ENCODE measurements around the gene C3orf18. TPM values are rescaled to one million over a fixed set of nuclear protein-coding genes. Genes with fewer than 3 reads are reported as not detected.
A peak's percentile ranks its signal among the peaks of the same experiment; 100 is the strongest.

The C3orf18 gene
- total RNA-seq, 1 donor from 2014 or later, result 57.2 TPM

DNA sequence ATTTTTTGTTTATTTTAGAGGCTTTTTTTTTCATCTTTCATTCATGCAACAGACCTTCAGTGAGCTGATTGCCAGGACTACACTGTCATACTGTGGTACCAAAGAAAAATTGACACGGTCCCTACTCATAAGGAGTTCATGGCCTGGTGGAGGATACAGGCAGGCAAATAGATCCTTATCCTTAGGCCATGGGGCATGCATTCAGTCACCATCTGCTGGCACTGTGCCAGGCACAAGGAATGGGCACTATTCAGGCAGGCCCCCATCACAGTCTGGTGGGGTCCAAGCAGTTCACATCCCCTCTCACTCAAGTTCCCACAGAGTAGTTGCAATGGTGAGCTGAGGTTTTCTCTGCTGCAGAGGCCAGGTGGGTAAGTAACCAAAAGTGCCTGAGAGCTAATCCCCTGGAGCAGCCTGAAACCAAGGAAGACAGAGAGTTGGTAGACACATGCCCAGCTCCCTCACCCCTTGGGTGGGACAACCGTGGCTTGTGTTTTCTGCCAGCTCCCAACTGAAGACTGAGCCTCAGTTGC is 26.8 kb upstream of the C3orf18 start:
- Histone ChIP-seq H3K4me3 (no peak overlapping the region), H3K27me3 (ENCODE audit: low read depth) (no peaks in the 10 kb centered on the region), H3K4me1 (peaks cover 51% of the 10 kb centered on the region), H3K9me3 (replicated peaks) (no peaks in the 10 kb centered on the region), H3K27ac (replicated peaks) (no peak overlapping the region), H3K36me3 (no peaks in the 10 kb centered on the region)
- intact Hi-C loops (cut with micrococcal nuclease), result no loop called here
- TF ChIP-seq, protein P1, sequence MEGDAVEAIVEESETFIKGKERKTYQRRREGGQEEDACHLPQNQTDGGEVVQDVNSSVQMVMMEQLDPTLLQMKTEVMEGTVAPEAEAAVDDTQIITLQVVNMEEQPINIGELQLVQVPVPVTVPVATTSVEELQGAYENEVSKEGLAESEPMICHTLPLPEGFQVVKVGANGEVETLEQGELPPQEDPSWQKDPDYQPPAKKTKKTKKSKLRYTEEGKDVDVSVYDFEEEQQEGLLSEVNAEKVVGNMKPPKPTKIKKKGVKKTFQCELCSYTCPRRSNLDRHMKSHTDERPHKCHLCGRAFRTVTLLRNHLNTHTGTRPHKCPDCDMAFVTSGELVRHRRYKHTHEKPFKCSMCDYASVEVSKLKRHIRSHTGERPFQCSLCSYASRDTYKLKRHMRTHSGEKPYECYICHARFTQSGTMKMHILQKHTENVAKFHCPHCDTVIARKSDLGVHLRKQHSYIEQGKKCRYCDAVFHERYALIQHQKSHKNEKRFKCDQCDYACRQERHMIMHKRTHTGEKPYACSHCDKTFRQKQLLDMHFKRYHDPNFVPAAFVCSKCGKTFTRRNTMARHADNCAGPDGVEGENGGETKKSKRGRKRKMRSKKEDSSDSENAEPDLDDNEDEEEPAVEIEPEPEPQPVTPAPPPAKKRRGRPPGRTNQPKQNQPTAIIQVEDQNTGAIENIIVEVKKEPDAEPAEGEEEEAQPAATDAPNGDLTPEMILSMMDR (IDR thresholded peaks at IDR 0.05; ENCODE audit: borderline replicate concordance), result no peak
- no peak for DNase-seq

DNA sequence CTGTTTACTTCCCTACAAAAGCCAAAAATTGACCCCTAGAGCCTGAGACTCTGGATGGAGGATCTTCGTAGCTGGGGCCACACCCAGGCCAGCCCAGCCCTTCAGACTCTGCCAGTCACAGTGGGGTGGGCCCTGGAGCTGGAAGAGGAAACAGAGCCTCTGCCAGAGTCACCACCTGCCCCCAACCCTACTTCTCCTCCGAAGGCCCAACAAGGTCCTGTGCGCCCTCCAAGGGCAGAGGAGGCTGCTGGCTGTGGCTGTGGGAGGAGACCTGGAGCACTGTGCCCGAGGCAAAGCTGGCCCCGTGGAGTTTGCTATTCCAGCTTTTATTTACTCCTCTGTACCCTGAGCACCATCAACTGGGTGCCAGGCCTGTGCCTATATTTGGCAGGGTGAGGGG is 25.0 kb upstream of the C3orf18 start:
- H3K36me3 ChIP-seq, result no peaks in the 10 kb centered on the region
- no peak overlapping the region for H3K4me3 ChIP-seq
- peaks cover 57% of the 10 kb centered on the region for H3K4me1 ChIP-seq
- TF ChIP-seq, protein P1 (IDR thresholded peaks at IDR 0.05; ENCODE audit: borderline replicate concordance), result no peak
- intact Hi-C loops (cut with micrococcal nuclease), result no loop called here
- H3K27me3 ChIP-seq (ENCODE audit: low read depth), result no peaks in the 10 kb centered on the region
- no peak for DNase-seq
- peak overlapping the region; percentile 79 for H3K27ac ChIP-seq (replicated peaks)
- H3K9me3 ChIP-seq (replicated peaks), result no peaks in the 10 kb centered on the region

DNA sequence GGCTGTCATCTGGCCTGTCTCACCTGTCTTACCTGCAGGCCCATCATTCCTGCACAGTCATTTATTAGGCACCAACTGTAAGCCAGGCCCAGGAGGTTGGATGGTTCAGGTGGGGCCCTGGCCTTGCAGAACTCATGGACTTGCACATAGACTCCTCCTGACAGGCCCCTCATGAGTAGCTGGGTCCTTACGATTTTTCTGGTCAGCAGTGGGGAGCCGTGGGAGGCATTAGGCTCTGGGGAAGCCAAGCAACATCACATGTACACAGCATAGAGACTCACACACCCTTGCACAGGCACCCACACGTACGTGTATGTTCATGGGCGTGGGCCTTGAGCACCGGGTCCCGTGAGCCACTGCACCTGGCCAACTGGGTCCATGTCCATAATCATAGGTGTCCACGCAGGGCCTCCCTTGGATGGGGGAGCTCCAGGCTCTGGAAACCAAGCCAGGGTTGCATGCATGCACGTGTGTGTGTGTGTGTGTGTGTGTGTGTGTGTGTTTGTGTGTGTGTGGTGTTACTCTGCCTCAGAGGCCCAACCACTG is 23.7 kb upstream of the C3orf18 start:
- Histone ChIP-seq H3K4me1 (peaks cover 70% of the 10 kb centered on the region), H3K36me3 (no peaks in the 10 kb centered on the region), H3K4me3 (no peak overlapping the region), H3K27ac (replicated peaks) (peak overlapping the region; percentile 69), H3K9me3 (replicated peaks) (no peaks in the 10 kb centered on the region), H3K27me3 (ENCODE audit: low read depth) (no peaks in the 10 kb centered on the region)
- intact Hi-C loops (cut with micrococcal nuclease), result no loop called here
- TF ChIP-seq, protein P1 (IDR thresholded peaks at IDR 0.05; ENCODE audit: borderline replicate concordance), result no peak
- DNase-seq, result no peak

DNA sequence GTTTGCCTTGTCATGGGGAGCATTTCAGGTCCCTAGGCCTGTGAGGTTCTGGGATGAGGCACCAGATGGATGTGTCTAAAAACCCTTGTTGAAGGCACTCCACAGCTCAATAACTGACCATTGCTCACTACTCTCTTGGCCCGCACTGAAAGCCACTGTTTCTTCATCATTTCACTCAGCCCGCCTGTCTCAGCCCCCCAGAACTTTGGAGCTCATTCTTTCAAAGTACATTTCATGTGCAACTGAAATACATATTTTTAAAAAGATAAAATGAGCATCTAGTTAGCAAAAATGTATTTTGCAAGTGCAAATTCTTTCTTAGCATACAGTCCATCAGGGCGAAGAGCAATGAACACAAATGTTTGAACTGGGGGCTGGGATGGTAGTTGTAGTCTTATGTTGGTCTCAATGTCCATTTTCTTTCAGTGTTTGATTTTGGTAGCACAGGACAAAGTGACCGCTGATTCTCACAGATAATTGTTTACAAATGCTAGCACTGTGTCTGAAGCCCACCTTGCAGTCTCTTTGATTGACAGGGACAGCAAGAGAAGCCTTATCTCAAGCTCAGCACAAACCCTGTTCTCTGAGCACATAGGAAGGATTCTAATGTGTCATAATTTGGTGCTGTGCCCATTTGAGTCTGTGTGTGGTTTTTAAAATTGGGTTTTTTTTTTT is 21.3 kb upstream of the C3orf18 start:
- no peaks in the 10 kb centered on the region for H3K27me3 ChIP-seq (ENCODE audit: low read depth)
- peaks cover 89% of the 10 kb centered on the region for H3K4me1 ChIP-seq
- H3K27ac ChIP-seq (replicated peaks), result peak overlapping the region; percentile 93
- no peak for DNase-seq
- H3K4me3 ChIP-seq, result no peak overlapping the region
- H3K9me3 ChIP-seq (replicated peaks), result no peaks in the 10 kb centered on the region
- TF ChIP-seq, protein P1 (IDR thresholded peaks at IDR 0.05; ENCODE audit: borderline replicate concordance), result no peak
- H3K36me3 ChIP-seq, result no peaks in the 10 kb centered on the region
- intact Hi-C loops (cut with micrococcal nuclease), result no loop called here

DNA sequence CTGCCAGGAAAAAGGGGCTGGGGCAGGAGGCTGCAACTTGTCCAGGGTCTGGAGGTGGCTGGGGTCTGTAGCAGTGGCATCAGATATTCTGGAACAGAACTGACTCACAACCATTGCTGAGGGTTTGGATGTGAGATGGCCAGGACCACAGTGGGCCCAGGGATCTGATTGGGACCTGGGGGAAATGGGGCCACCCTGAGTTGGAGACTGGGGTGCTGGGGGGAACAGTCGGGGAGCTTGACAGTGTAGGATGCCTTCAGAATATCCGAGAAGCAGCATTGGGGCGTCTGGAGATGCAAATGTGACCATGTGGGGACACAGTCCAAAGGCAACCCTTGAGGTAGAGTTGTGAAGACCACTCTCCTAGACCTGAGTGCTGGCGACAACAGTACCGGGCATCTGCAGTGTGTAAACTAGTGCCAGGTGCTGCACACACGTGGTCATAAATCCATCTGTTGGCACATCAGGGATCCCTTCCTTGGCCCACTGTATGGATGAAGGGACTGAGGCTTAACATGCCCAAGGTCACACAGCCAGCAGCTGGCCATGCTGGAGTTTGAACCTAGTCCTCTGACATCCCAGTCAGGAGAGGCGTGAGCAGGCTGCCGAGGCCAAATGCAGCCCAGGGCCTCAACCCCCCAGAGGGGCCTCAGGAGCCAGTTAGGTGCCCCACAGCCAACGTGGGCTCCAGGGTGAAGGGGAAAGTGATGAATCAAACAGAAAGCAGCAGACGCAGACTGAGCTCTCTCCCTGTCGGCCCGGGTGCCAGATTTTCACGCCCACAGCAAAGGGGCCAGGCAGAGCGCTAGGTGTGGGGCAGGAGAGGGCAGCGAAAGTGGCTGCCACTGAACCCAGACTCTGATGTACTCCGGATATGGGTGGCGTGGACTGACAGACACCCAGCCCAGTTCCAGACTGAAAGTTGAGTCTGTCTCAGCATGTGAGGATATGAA is 20.5 kb upstream of the C3orf18 start:
- H3K4me3 ChIP-seq, result no peak overlapping the region
- H3K4me1 ChIP-seq, result peaks cover 89% of the 10 kb centered on the region
- TF ChIP-seq, protein P1 (IDR thresholded peaks at IDR 0.05; ENCODE audit: borderline replicate concordance), result no peak
- intact Hi-C loops (cut with micrococcal nuclease), result no loop called here
- DNase-seq, result no peak
- H3K27ac ChIP-seq (replicated peaks), result peak overlapping the region; percentile 93
- H3K9me3 ChIP-seq (replicated peaks), result no peaks in the 10 kb centered on the region
- no peaks in the 10 kb centered on the region for H3K36me3 ChIP-seq
- no peaks in the 10 kb centered on the region for H3K27me3 ChIP-seq (ENCODE audit: low read depth)

Data from left ventricle myocardium inferior (tissue), 1 donor.